ENCODE measurements around the gene FDX2.

FDX2 gene

DNA sequence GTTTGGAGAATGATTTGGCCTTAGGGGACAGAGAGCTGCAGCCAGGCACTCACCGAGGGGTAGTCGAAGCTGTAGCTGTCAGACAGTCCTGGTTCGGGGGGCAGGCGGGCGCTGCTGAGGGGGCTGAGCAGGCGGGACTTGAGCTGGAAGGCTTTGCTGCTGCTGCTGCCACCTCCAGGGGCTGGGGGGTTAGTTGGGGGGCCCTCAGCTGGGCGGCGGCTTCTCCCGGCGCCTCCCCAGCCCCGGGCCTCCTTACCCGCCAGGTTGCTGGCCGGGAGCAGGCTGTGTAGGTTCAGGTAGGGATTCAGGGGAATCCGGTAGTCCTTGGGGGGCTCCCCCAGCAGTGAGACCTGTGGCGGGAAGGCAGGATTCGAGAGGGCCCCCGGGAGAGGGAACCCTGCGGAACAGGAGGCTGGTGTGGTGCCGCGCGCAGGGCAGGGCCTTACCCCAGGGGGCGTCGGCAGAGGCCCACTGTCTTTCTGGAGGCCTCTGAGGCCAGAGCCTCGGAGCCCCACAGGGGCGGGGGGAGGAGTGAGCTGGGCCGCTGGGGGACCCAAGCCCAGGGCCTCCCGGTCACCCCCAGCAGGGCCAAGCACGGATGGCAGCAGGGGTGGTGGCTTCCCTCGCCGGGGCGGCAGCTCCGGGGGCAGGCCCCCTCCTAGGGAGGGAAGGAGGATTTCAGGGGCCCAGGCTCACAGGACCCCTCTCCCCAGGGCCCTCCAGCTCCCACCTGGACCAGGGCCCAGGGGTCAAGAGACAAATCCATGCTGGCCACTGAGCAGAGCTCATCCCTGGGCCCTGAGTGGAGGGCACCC, 5.0 kb upstream of the FDX2 start:
- Histone ChIP-seq H3K36me3 (ENCODE audit: low read depth) (peaks cover 64% of the 10 kb centered on the region), H3K27ac (ENCODE audit: poor library complexity, severe bottlenecking) (no peak overlapping the region), H3K27me3 (ENCODE audit: insufficient read depth, poor library complexity, severe bottlenecking) (no peaks in the 10 kb centered on the region), H3K4me1 (ENCODE audit: insufficient read depth, poor library complexity, severe bottlenecking) (no peaks in the 10 kb centered on the region), H3K9me3 (ENCODE audit: severe bottlenecking) (no peaks in the 10 kb centered on the region), H3K4me3 (ENCODE audit: severe bottlenecking) (no peak overlapping the region)
- ATAC-seq (ENCODE audit: low read depth) (no peak), DNase-seq (ENCODE audit: low spot score) (no peak)
- TF ChIP-seq, protein P1, sequence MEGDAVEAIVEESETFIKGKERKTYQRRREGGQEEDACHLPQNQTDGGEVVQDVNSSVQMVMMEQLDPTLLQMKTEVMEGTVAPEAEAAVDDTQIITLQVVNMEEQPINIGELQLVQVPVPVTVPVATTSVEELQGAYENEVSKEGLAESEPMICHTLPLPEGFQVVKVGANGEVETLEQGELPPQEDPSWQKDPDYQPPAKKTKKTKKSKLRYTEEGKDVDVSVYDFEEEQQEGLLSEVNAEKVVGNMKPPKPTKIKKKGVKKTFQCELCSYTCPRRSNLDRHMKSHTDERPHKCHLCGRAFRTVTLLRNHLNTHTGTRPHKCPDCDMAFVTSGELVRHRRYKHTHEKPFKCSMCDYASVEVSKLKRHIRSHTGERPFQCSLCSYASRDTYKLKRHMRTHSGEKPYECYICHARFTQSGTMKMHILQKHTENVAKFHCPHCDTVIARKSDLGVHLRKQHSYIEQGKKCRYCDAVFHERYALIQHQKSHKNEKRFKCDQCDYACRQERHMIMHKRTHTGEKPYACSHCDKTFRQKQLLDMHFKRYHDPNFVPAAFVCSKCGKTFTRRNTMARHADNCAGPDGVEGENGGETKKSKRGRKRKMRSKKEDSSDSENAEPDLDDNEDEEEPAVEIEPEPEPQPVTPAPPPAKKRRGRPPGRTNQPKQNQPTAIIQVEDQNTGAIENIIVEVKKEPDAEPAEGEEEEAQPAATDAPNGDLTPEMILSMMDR (IDR thresholded peaks at IDR 0.05; ENCODE audit: poor library complexity, severe bottlenecking) = no peak

DNA sequence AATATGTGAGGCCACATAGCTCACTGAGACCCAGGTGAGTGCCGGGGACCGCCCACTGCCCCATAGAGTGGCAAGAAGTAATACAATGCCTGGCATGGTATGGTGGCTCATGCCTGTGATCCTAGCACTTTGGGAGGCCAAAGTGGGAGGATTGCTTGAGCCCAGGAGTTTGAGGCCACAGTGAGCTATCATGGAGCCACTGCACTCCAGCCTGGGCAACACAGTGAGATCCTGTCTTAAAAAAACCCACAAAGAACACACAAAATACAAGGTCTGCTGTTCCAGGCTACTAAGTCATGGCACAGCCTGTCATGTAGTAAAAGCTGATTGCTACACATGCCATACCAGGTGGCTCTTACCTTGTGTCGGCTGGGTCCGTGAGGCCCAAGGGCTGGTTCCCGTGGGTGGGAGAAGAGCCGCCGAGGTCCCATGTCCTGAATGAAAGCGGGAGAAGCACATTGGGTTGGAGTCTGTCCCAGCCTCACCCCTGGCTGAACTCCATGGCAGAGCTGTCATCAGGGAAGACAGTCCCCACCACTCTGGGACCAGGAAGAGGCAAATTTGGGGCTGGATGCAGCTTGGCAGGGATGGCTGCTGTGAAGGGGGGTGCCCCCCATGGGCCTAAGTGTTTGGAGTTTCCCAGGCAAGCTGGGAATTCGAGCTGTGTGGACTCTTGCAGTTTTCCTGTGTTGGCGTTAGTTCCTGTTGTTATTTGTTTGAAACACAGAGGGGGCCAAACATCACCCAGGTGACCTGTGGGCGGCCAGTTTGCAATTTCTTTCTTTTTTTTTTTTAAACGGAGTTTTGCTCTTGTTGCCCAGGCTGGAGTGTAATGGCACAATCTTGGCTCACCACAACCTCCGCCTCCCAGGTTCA, 3.2 kb upstream of the FDX2 start:
- Histone ChIP-seq H3K9me3 (ENCODE audit: severe bottlenecking) (no peaks in the 10 kb centered on the region), H3K36me3 (ENCODE audit: low read depth) (peaks cover 53% of the 10 kb centered on the region), H3K4me1 (ENCODE audit: insufficient read depth, poor library complexity, severe bottlenecking) (no peaks in the 10 kb centered on the region), H3K27me3 (ENCODE audit: insufficient read depth, poor library complexity, severe bottlenecking) (no peaks in the 10 kb centered on the region), H3K4me3 (ENCODE audit: severe bottlenecking) (no peak overlapping the region), H3K27ac (ENCODE audit: poor library complexity, severe bottlenecking) (no peak overlapping the region)
- no peak for ATAC-seq (ENCODE audit: low read depth)
- TF ChIP-seq, protein P1 (IDR thresholded peaks at IDR 0.05; ENCODE audit: poor library complexity, severe bottlenecking) = no peak
- DNase-seq (ENCODE audit: low spot score) = no peak

GRCh38 chr19:10317857-10318462, 2.1 kb upstream of the FDX2 start:
- no peaks in the 10 kb centered on the region for H3K4me1 ChIP-seq (ENCODE audit: insufficient read depth, poor library complexity, severe bottlenecking)
- H3K27me3 ChIP-seq (ENCODE audit: insufficient read depth, poor library complexity, severe bottlenecking) = no peaks in the 10 kb centered on the region
- H3K27ac ChIP-seq (ENCODE audit: poor library complexity, severe bottlenecking) = no peak overlapping the region
- H3K9me3 ChIP-seq (ENCODE audit: severe bottlenecking) = no peaks in the 10 kb centered on the region
- ATAC-seq (ENCODE audit: low read depth) (no peak), DNase-seq (ENCODE audit: low spot score) (no peak)
- TF ChIP-seq, protein P1 (IDR thresholded peaks at IDR 0.05; ENCODE audit: poor library complexity, severe bottlenecking) = no peak
- H3K4me3 ChIP-seq (ENCODE audit: severe bottlenecking) = no peak overlapping the region
- H3K36me3 ChIP-seq (ENCODE audit: low read depth) = peaks cover 49% of the 10 kb centered on the region

- Histone ChIP-seq H3K27ac (ENCODE audit: poor library complexity, severe bottlenecking) (no peak overlapping the region), H3K4me3 (ENCODE audit: severe bottlenecking) (no peak overlapping the region), H3K9me3 (ENCODE audit: severe bottlenecking) (no peaks in the 10 kb centered on the region)
These were observed 1.4 kb upstream of the FDX2 start for GRCh38 chr19:10317045-10317856.

More at GRCh38 chr19:10317045-10317856, 1.4 kb upstream of the FDX2 start:
- TF ChIP-seq, protein P1 (IDR thresholded peaks at IDR 0.05; ENCODE audit: poor library complexity, severe bottlenecking) = no peak
- Histone ChIP-seq H3K27me3 (ENCODE audit: insufficient read depth, poor library complexity, severe bottlenecking) (no peaks in the 10 kb centered on the region), H3K4me1 (ENCODE audit: insufficient read depth, poor library complexity, severe bottlenecking) (no peaks in the 10 kb centered on the region), H3K36me3 (ENCODE audit: low read depth) (peaks cover 44% of the 10 kb centered on the region)
- no peak for DNase-seq (ENCODE audit: low spot score)
- ATAC-seq (ENCODE audit: low read depth) = no peak
